HG02852 (cell line): ENCODE measurements around the gene BTN2A1.
"Not testable (repeated sequence)": the region's sequence is repeated elsewhere in the genome, so short reads cannot be mapped to it uniquely, and the experiment has no call there.

ENCODE experiments used
- ATAC-seq: cut with Tn5 transposase; IDR thresholded peaks from one replicate; pipeline ENCODE4 v1.9.1; 2021; ENCODE audit warnings: mild to moderate bottlenecking, moderate library complexity; ENCODE audit not compliant: unreplicated experiment

BTN2A1 gene

GRCh38 chr6:26489996-26490964 lies 32.5 kb downstream of the BTN2A1 start:
- ATAC-seq = no peak

GRCh38 chr6:26491604-26492003 lies 33.8 kb downstream of the BTN2A1 start:
- ATAC-seq = no peak

- ATAC-seq = no peak
Measured at GRCh38 chr6:26493258-26493657, 35.5 kb downstream of the BTN2A1 start.

- ATAC-seq = no peak
Measured at GRCh38 chr6:26494117-26494516, 36.4 kb downstream of the BTN2A1 start.

GRCh38 chr6:26495281-26495680 lies 37.5 kb downstream of the BTN2A1 start:
- ATAC-seq = no peak

GRCh38 chr6:26497610-26498009 lies 39.9 kb downstream of the BTN2A1 start:
- ATAC-seq = no peak

- ATAC-seq = no peak
Measured at GRCh38 chr6:26500102-26500501, 42.3 kb downstream of the BTN2A1 start, which contains the start of gene BTN1A1. Gene BTN1A1 (plus strand): TSS chr6:26500303. CDS start chr6:26501287, 984 bp downstream.

GRCh38 chr6:26501482-26501986 lies 43.8 kb downstream of the BTN2A1 start:
- peak; percentile 41 for ATAC-seq

- ATAC-seq = peak; percentile 79
Measured at GRCh38 chr6:26502165-26502564, 44.4 kb downstream of the BTN2A1 start.

- no peak for ATAC-seq
Measured at GRCh38 chr6:26502626-26503025, 44.9 kb downstream of the BTN2A1 start.

GRCh38 chr6:26507658-26508057 lies 49.9 kb downstream of the BTN2A1 start:
- ATAC-seq = no peak

- ATAC-seq = not testable (repeated sequence)
Measured at GRCh38 chr6:26511033-26511432, 53.3 kb downstream of the BTN2A1 start.

GRCh38 chr6:26514984-26515383 lies 57.2 kb downstream of the BTN2A1 start:
- no peak for ATAC-seq

- no peak for ATAC-seq
Measured at GRCh38 chr6:26516481-26517427, 59.0 kb downstream of the BTN2A1 start.
